Prostate gland (tissue), 2 donors: ENCODE results near the gene RAD51B. TPM values are rescaled to one million over a fixed set of nuclear protein-coding genes. Genes with fewer than 3 reads are reported as not detected.

Experiments
- DNase-seq: peaks from one replicate; pipeline ENCODE4 v3.0.0-alpha.2; 2019; ENCODE audit warnings: low spot score
- H3K27ac ChIP-seq, 2 donors: fragments of 200-600 bp; sonication (generic); 2 replicates each; pipeline ENCODE4 v1.5.1; 2017 to 2019
- H3K27me3 ChIP-seq: fragments of 200-600 bp; sonication (generic); replicated peaks from 2 replicates; pipeline ENCODE4 v1.5.1; 2019; ENCODE audit not compliant: insufficient read depth
- H3K36me3 ChIP-seq, 2 donors: fragments of 200-600 bp; sonication (generic); 1 replicate in 1 of 2; 2 replicates in 1 of 2; pipeline versions ENCODE4 v1.5.1 to v1.8.1; 2017 to 2019
- H3K4me1 ChIP-seq: fragments of 200-600 bp; sonication (generic); replicated peaks from 2 replicates; pipeline ENCODE4 v1.5.1; 2019
- H3K4me3 ChIP-seq, 2 donors: fragments of 200-600 bp; sonication (generic); 2 replicates each; pipeline ENCODE4 v1.5.1; 2017 to 2019
- H3K9me3 ChIP-seq: fragments of 200-600 bp; sonication (generic); 2 replicates; pipeline ENCODE4 v1.5.1; 2017
- CTCF ChIP-seq, 4 experiments: fragments of 200-600 bp in 2 of 4; fragments of 450-650 bp in 2 of 4; sonication (generic) in 2 of 4; IDR thresholded peaks; 1 replicate in 3 of 4; 2 replicates in 1 of 4; pipeline ENCODE4 v1.5.1; 2016 to 2019; ENCODE audit warnings: antibody characterized with exemption in 4 of 4, mild to moderate bottlenecking in 2 of 4, moderate library complexity in 2 of 4
- POLR2A ChIP-seq: fragments of 450-650 bp; IDR thresholded peaks from one replicate; pipeline ENCODE4 v1.6.1; 2016; ENCODE audit warnings: antibody characterized with exemption, mild to moderate bottlenecking
- POLR2AphosphoS5 ChIP-seq: sonication (generic); formaldehyde crosslinking; IDR thresholded peaks from one replicate; pipeline ENCODE4 v1.6.1; 2017; ENCODE audit warnings: antibody characterized with exemption
- WGBS: methylation state at CpG from one replicate; pipeline ENCODE4 v1.1.5; 2018; 5-methylcytosine and 5-hydroxymethylcytosine counted together
- intact Hi-C: fragments of 100-400 bp; cut with DNase I; formaldehyde crosslinking; loops from one replicate; pipeline ENCODE4 v1.14.2; 2022
- total RNA-seq, 2 donors: library from RNA; depleted of rRNA; stranded (reverse); fragments of >200 nt; gene quantifications; one replicate each; pipeline ENCODE4 v1.1.0, GENCODE V29; 2016

RAD51B gene
- total RNA-seq, 2 donors from 2014 or later, result 14.9 to 35.8 TPM

GRCh38 chr14:68703093-68703492, 883.5 kb downstream of the RAD51B start:
- Histone ChIP-seq H3K27ac (no peak overlapping the region), H3K9me3 (no peaks in the 10 kb centered on the region), H3K4me1 (peaks cover 4% of the 10 kb centered on the region), H3K36me3 (no peaks in the 10 kb centered on the region), H3K27me3 (no peaks in the 10 kb centered on the region), H3K4me3 (no peak overlapping the region)
- TF ChIP-seq POLR2A (no peak), CTCF (IDR thresholded peaks at IDR 0.05) (no peak), POLR2AphosphoS5 (no peak)
- no peak for DNase-seq
- 84% methylated on average over 10 of the region's 10 CpGs for WGBS
- intact Hi-C loops, result no loop called here

GRCh38 chr14:68704736-68705720, 885.4 kb downstream of the RAD51B start:
- peak overlapping the region; percentile 27 to 44 for H3K27ac ChIP-seq
- no peak for TF ChIP-seq POLR2A
- TF ChIP-seq POLR2AphosphoS5, result no peak
- no peak for TF ChIP-seq CTCF (IDR thresholded peaks at IDR 0.05)
- no peaks in the 10 kb centered on the region for H3K36me3 ChIP-seq
- peak; percentile 39 for DNase-seq
- no peak overlapping the region for H3K4me3 ChIP-seq
- WGBS, result 65% methylated on average over 16 of the region's 16 CpGs
- H3K4me1 ChIP-seq, result peaks cover 4% of the 10 kb centered on the region
- intact Hi-C loops, result no loop called here
- H3K9me3 ChIP-seq, result no peaks in the 10 kb centered on the region
- no peaks in the 10 kb centered on the region for H3K27me3 ChIP-seq

GRCh38 chr14:68705741-68706283, 886.2 kb downstream of the RAD51B start:
- Histone ChIP-seq H3K27me3 (no peaks in the 10 kb centered on the region), H3K27ac (peak overlapping the region; percentile 27 to 44), H3K9me3 (no peaks in the 10 kb centered on the region), H3K4me1 (peaks cover 4% of the 10 kb centered on the region), H3K36me3 (no peaks in the 10 kb centered on the region), H3K4me3 (no peak overlapping the region)
- TF ChIP-seq POLR2A (no peak), CTCF (IDR thresholded peaks at IDR 0.05) (no peak), POLR2AphosphoS5 (no peak)
- intact Hi-C loops, result no loop called here
- peak; percentile 55 for DNase-seq
- 75% methylated on average over 10 of the region's 10 CpGs for WGBS

GRCh38 chr14:68707482-68707881, 887.9 kb downstream of the RAD51B start:
- 59% methylated on average over 4 of the region's 4 CpGs for WGBS
- Histone ChIP-seq H3K4me1 (peaks cover 4% of the 10 kb centered on the region), H3K9me3 (no peaks in the 10 kb centered on the region), H3K36me3 (no peaks in the 10 kb centered on the region), H3K27me3 (no peaks in the 10 kb centered on the region), H3K27ac (no peak overlapping the region), H3K4me3 (no peak overlapping the region)
- DNase-seq, result no peak
- no peak for TF ChIP-seq CTCF (IDR thresholded peaks at IDR 0.05)
- no peak for TF ChIP-seq POLR2A
- TF ChIP-seq POLR2AphosphoS5, result peak; percentile 39
- intact Hi-C loops, result no loop called here
